ENCODE data around the gene TUBA3D.
A peak's percentile ranks its signal among the peaks of the same experiment; 100 is the strongest.
"Not testable (repeated sequence)": the region's sequence is repeated elsewhere in the genome, so short reads cannot be mapped to it uniquely, and the experiment has no call there.

The TUBA3D gene

GRCh38 chr2:131514408-131515166 is 38.7 kb downstream of the TUBA3D start:
- not testable (repeated sequence) for DNase-seq (ENCODE audit: low spot score)

- DNase-seq (ENCODE audit: low spot score): not testable (repeated sequence)
Observed at GRCh38 chr2:131515235-131515634, 39.3 kb downstream of the TUBA3D start.

GRCh38 chr2:131516011-131516410 is 40.1 kb downstream of the TUBA3D start:
- no peak for DNase-seq (ENCODE audit: low spot score)

- not testable (repeated sequence) for DNase-seq (ENCODE audit: low spot score)
Observed at GRCh38 chr2:131516621-131517020, 40.7 kb downstream of the TUBA3D start.

GRCh38 chr2:131517106-131517831 is 41.4 kb downstream of the TUBA3D start:
- DNase-seq (ENCODE audit: low spot score): no peak

- not testable (repeated sequence) for DNase-seq (ENCODE audit: low spot score)
Observed at GRCh38 chr2:131517856-131518255, 41.9 kb downstream of the TUBA3D start.

- DNase-seq (ENCODE audit: low spot score): not testable (repeated sequence)
Observed at GRCh38 chr2:131518531-131518930, 42.6 kb downstream of the TUBA3D start.

- no peak for DNase-seq (ENCODE audit: low spot score)
Observed at GRCh38 chr2:131519466-131519865, 43.5 kb downstream of the TUBA3D start.

- DNase-seq (ENCODE audit: low spot score): not testable (repeated sequence)
Observed at GRCh38 chr2:131519871-131520470, 44.1 kb downstream of the TUBA3D start.

- DNase-seq (ENCODE audit: low spot score): no peak
Observed at GRCh38 chr2:131520526-131520925, 44.6 kb downstream of the TUBA3D start.

- not testable (repeated sequence) for DNase-seq (ENCODE audit: low spot score)
Observed at GRCh38 chr2:131521524-131521923, 45.6 kb downstream of the TUBA3D start.

- no peak for DNase-seq (ENCODE audit: low spot score)
Observed at GRCh38 chr2:131521961-131522781, 46.3 kb downstream of the TUBA3D start.

GRCh38 chr2:131525256-131525655 is 49.3 kb downstream of the TUBA3D start:
- not testable (repeated sequence) for DNase-seq (ENCODE audit: low spot score)

GRCh38 chr2:131527131-131528001 is 51.4 kb downstream of the TUBA3D start, which contains the start of gene CCDC74A:
CCDC74A (plus strand) TSS chr2:131527888; CDS start chr2:131527971, 83 bp downstream.
- peak; percentile 80 for DNase-seq (ENCODE audit: low spot score)

GRCh38 chr2:131528981-131529863 is 53.3 kb downstream of the TUBA3D start:
- DNase-seq (ENCODE audit: low spot score): not testable (repeated sequence)

- not testable (repeated sequence) for DNase-seq (ENCODE audit: low spot score)
Observed at GRCh38 chr2:131529864-131530445, 54.0 kb downstream of the TUBA3D start.

- not testable (repeated sequence) for DNase-seq (ENCODE audit: low spot score)
Observed at GRCh38 chr2:131530626-131531344, 54.9 kb downstream of the TUBA3D start.

GRCh38 chr2:131531547-131532185 is 55.7 kb downstream of the TUBA3D start:
- not testable (repeated sequence) for DNase-seq (ENCODE audit: low spot score)
